PC-9 (cell line): Measurements from ENCODE around the gene AMPD1. TPM values are rescaled to one million over a fixed set of nuclear protein-coding genes. Genes with fewer than 3 reads are reported as not detected.

Source experiments
- BruUV-seq: library from RNA; stranded (reverse); fragments of 400-500 nt; replicated peaks from 2 replicates; lab custom pipeline; 2021; lab: Mats Ljungman, UMichigan
- CTCF ChIA-PET: fragments of 300-600 bp; sonication (Branson Sonifier 250); formaldehyde crosslinking; loops from one replicate; lab custom pipeline; 2022; ENCODE audit warnings: antibody characterized with exemption; lab: Charles Lee
- POLR2A ChIA-PET: fragments of 300-600 bp; sonication (Branson Sonifier 250); formaldehyde crosslinking; loops from one replicate; lab custom pipeline; 2022; ENCODE audit warnings: antibody characterized with exemption; ENCODE audit not compliant: unreplicated experiment; lab: Charles Lee
- DNase-seq, 2 experiments: peaks; one replicate each; pipeline versions ENCODE4 v3.0.0 to v3.0.0-alpha.2; 2015 to 2022; ENCODE audit warnings: mixed read lengths in 1 of 2
- H2AFZ ChIP-seq: fragments of 200-600 bp; sonication (generic); 2 replicates; pipeline ENCODE4 v1.8.1; 2017; ENCODE audit warnings: antibody characterized with exemption
- H3F3A ChIP-seq: fragments of 200-600 bp; sonication (generic); 2 replicates; pipeline ENCODE4 v1.8.1; 2017; ENCODE audit warnings: antibody characterized with exemption, mild to moderate bottlenecking, low read depth; ENCODE audit not compliant: insufficient read depth
- H3K27ac ChIP-seq: fragments of 200-600 bp; sonication (generic); 2 replicates; pipeline ENCODE4 v1.6.1; 2016; ENCODE audit warnings: mixed run types
- H3K27me3 ChIP-seq: fragments of 200-600 bp; sonication (generic); 2 replicates; pipeline ENCODE4 v1.6.1; 2016; ENCODE audit warnings: low read depth, mixed run types; ENCODE audit not compliant: insufficient read depth
- H3K36me3 ChIP-seq: fragments of 200-600 bp; sonication (generic); 2 replicates; pipeline ENCODE4 v1.6.1; 2016; ENCODE audit warnings: low read depth, mixed run types
- H3K4me1 ChIP-seq: fragments of 200-600 bp; sonication (generic); replicated peaks from 2 replicates; pipeline ENCODE4 v1.6.1; 2016; ENCODE audit warnings: mixed run types; ENCODE audit not compliant: insufficient read depth
- H3K4me2 ChIP-seq: fragments of 200-600 bp; sonication (generic); 2 replicates; pipeline ENCODE4 v1.6.1; 2017; ENCODE audit warnings: mixed run types
- H3K4me3 ChIP-seq: fragments of 200-600 bp; sonication (generic); 2 replicates; pipeline ENCODE4 v1.6.1; 2016; ENCODE audit warnings: mixed run types
- H3K79me2 ChIP-seq: fragments of 200-600 bp; sonication (generic); 2 replicates; pipeline ENCODE4 v1.6.1; 2017; ENCODE audit warnings: low read depth, mixed run types
- H3K9me2 ChIP-seq: fragments of 200-600 bp; sonication (generic); 2 replicates; pipeline ENCODE4 v1.8.1; 2017; ENCODE audit warnings: mild to moderate bottlenecking; ENCODE audit not compliant: insufficient read depth
- H3K9me3 ChIP-seq: fragments of 200-600 bp; sonication (generic); 2 replicates; pipeline ENCODE4 v1.8.1; 2016; ENCODE audit warnings: low read depth; ENCODE audit not compliant: insufficient read depth
- H4K20me1 ChIP-seq: fragments of 200-600 bp; sonication (generic); 2 replicates; pipeline ENCODE4 v1.8.1; 2017; ENCODE audit not compliant: insufficient read depth
- CTCF ChIP-seq: fragments of 200-600 bp; sonication (generic); conservative IDR thresholded peaks from 2 replicates; pipeline ENCODE4 v1.6.1; 2017; ENCODE audit warnings: mixed run types, antibody characterized with exemption, mild to moderate bottlenecking, moderate library complexity
- EZH2 ChIP-seq: fragments of 200-600 bp; sonication (generic); IDR thresholded peaks from 2 replicates; pipeline ENCODE4 v1.8.0; 2017; ENCODE audit warnings: antibody characterized with exemption, low read depth
- intact Hi-C: fragments of 100-400 bp; cut with micrococcal nuclease; formaldehyde crosslinking; loops from one replicate; pipeline ENCODE4 v1.10.0; 2022; ENCODE audit not compliant: unreplicated experiment
- total RNA-seq: library from RNA; stranded (reverse); gene quantifications from 2 replicates; pipeline ENCODE4 v1.2.3, GENCODE V29; 2021

AMPD1 gene
- total RNA-seq, 1 experiment from 2014 or later, result not detected

- H3K9me2 ChIP-seq, result no peaks in the 10 kb centered on the region
Observed at GRCh38 chr1:114668784-114669561, 26.4 kb downstream of the AMPD1 start.

GRCh38 chr1:114668373-114668772, 27.0 kb downstream of the AMPD1 start:
- H3K36me3 ChIP-seq, result no peaks in the 10 kb centered on the region
- DNase-seq, result no peak
- ChIA-PET CTCF (no interaction called here), POLR2A (no interaction called here)
- H3K9me3 ChIP-seq, result no peaks in the 10 kb centered on the region
- H3K4me3 ChIP-seq, result no peak overlapping the region
- intact Hi-C loops, result no loop called here
- no peaks in the 10 kb centered on the region for H3K79me2 ChIP-seq
- H3K9me2 ChIP-seq, result no peaks in the 10 kb centered on the region
- no peak overlapping the region for H3K4me2 ChIP-seq
- no peak for TF ChIP-seq CTCF
- TF ChIP-seq EZH2, result no peak
- H2AFZ ChIP-seq, result no peak overlapping the region
- peaks cover 4% of the 10 kb centered on the region; the same call in 1 of the 2 replicates for H3F3A ChIP-seq
- BruUV-seq, result no TSS peak
- H3K27me3 ChIP-seq, result no peaks in the 10 kb centered on the region
- H4K20me1 ChIP-seq, result no peaks in the 10 kb centered on the region
- no peak overlapping the region for H3K27ac ChIP-seq
- peaks cover 15% of the 10 kb centered on the region for H3K4me1 ChIP-seq

More at GRCh38 chr1:114668784-114669561, 26.4 kb downstream of the AMPD1 start:
- Histone ChIP-seq H3K4me2 (peak overlapping the region; percentile 77), H4K20me1 (no peaks in the 10 kb centered on the region), H3K36me3 (no peaks in the 10 kb centered on the region), H3K27me3 (no peaks in the 10 kb centered on the region), H3K79me2 (no peaks in the 10 kb centered on the region), H3K4me1 (peaks cover 15% of the 10 kb centered on the region), H2AFZ (peak overlapping the region; percentile 97), H3K4me3 (peak overlapping the region; percentile 82), H3K9me3 (no peaks in the 10 kb centered on the region), H3F3A (peaks cover 4% of the 10 kb centered on the region; the same call in 1 of the 2 replicates), H3K27ac (no peak overlapping the region)
- intact Hi-C loops, result no loop called here
- peak in 1 of 2 experiments; percentile 56 for DNase-seq
- BruUV-seq, result no TSS peak
- TF ChIP-seq CTCF (no peak), EZH2 (no peak)
- ChIA-PET POLR2A (interaction anchor here (0.7 kb wide), 1 partner anchor 46 kb away, joined by 7 read pairs; no protein-coding TSS in a partner anchor), CTCF (no interaction called here)

- H3K79me2 ChIP-seq, result no peaks in the 10 kb centered on the region
Observed at GRCh38 chr1:114666954-114667353, 28.4 kb downstream of the AMPD1 start.

More at GRCh38 chr1:114666954-114667353, 28.4 kb downstream of the AMPD1 start:
- no TSS peak for BruUV-seq
- Histone ChIP-seq H3K4me1 (peaks cover 15% of the 10 kb centered on the region), H3K4me3 (no peak overlapping the region), H3K27me3 (no peaks in the 10 kb centered on the region), H3K27ac (no peak overlapping the region), H3F3A (peaks cover 4% of the 10 kb centered on the region; the same call in 1 of the 2 replicates), H3K36me3 (no peaks in the 10 kb centered on the region), H2AFZ (no peak overlapping the region), H4K20me1 (no peaks in the 10 kb centered on the region), H3K9me2 (no peaks in the 10 kb centered on the region), H3K9me3 (no peaks in the 10 kb centered on the region), H3K4me2 (no peak overlapping the region)
- TF ChIP-seq CTCF (no peak), EZH2 (no peak)
- CTCF ChIA-PET, result no interaction called here
- POLR2A ChIA-PET, result no interaction called here
- no peak for DNase-seq
- intact Hi-C loops, result no loop called here
